HCT116 (cell line): Measurements from ENCODE around the gene ACACB. TPM values are rescaled to one million over a fixed set of nuclear protein-coding genes. Genes with fewer than 3 reads are reported as not detected.

Experiments used
- ATAC-seq: fragments of 200-7000 bp; cut with Tn5 transposase; 2 replicates; pipeline ENCODE4 v1.9.1; 2020; ENCODE audit warnings: mild to moderate bottlenecking, moderate library complexity
- BruUV-seq: library from RNA; stranded (reverse); fragments of 400-500 nt; replicated peaks from 2 replicates; lab custom pipeline; 2021; lab: Mats Ljungman, UMichigan
- CTCF ChIA-PET: fragments of 300-600 bp; sonication (Branson Sonifier 250); formaldehyde crosslinking; loops from one replicate; lab custom pipeline; 2021; ENCODE audit warnings: antibody characterized with exemption; lab: Charles Lee
- POLR2A ChIA-PET: fragments of 300-600, 350-600 bp; sonication (Branson Sonifier 250); formaldehyde crosslinking; loops from one replicate; lab custom pipeline; 2021; ENCODE audit warnings: antibody characterized with exemption; lab: Charles Lee
- RAD21 ChIA-PET, 2 experiments: fragments of 300-600 bp; sonication (Branson Sonifier 250); formaldehyde crosslinking; loops; one replicate each; lab custom pipeline; 2023; ENCODE audit warnings: low total read pairs in 2 of 2; ENCODE audit not compliant: uncharacterized antibody in 2 of 2, unreplicated experiment in 2 of 2, low non-redundant PET in 1 of 2; lab: Charles Lee
- DNase-seq: peaks from one replicate; pipeline ENCODE4 v3.0.0-alpha.2; 2010; ENCODE audit warnings: low read depth, low spot score
- H2AFZ ChIP-seq: fragments of 200-600 bp; shearing (Covaris generic), sonication (generic); 2 replicates; pipeline ENCODE4 v1.6.1; 2017; ENCODE audit warnings: low read depth, mixed run types, mixed read lengths, antibody characterized with exemption, low read length; ENCODE audit not compliant: poor library complexity, severe bottlenecking
- H3K27ac ChIP-seq: 2 replicates; pipeline ENCODE4 v1.5.1; 2012; ENCODE audit warnings: low read depth, low read length
- H3K27me3 ChIP-seq: fragments of 200-600 bp; sonication (generic); 2 replicates; pipeline ENCODE4 v1.6.1; 2016; ENCODE audit warnings: mixed run types, low read length, mixed read lengths; ENCODE audit not compliant: insufficient read depth
- H3K36me3 ChIP-seq, 2 experiments: fragments of 200-500 bp in 1 of 2; fragments of 200-600 bp in 1 of 2; sonication (Bioruptor generic) in 1 of 2; sonication (generic) in 1 of 2; 2 replicates each; pipeline versions ENCODE4 v1.5.1 to v1.6.1; 2014 to 2016; ENCODE audit warnings: low read length in 2 of 2, inconsistent platforms in 1 of 2, mixed read lengths in 1 of 2, mixed run types in 1 of 2; ENCODE audit not compliant: insufficient read depth in 2 of 2, control insufficient read depth in 1 of 2
- H3K4me1 ChIP-seq, 2 experiments: fragments of 200-600 bp in 1 of 2; sonication (generic) in 1 of 2; 2 replicates each; pipeline versions ENCODE4 v1.5.1 to v1.6.1; 2012 to 2017; ENCODE audit warnings: low read length in 2 of 2, inconsistent platforms in 1 of 2, mild to moderate bottlenecking in 1 of 2, mixed read lengths in 1 of 2, mixed run types in 1 of 2, moderate library complexity in 1 of 2; ENCODE audit not compliant: insufficient read depth in 2 of 2, control insufficient read depth in 1 of 2
- H3K4me2 ChIP-seq: fragments of 200-600 bp; sonication (generic); 2 replicates; pipeline ENCODE4 v1.6.1; 2017; ENCODE audit warnings: mixed run types, low read length, mixed read lengths
- H3K4me3 ChIP-seq, 2 experiments: fragments of 200-600 bp in 1 of 2; sonication (generic) in 1 of 2; replicated peaks in 1 of 2; 2 replicates each; pipeline ENCODE4 v1.5.1; 2011 to 2016; ENCODE audit warnings: low read length in 2 of 2, control low read depth in 1 of 2, low read depth in 1 of 2, mild to moderate bottlenecking in 1 of 2, mixed read lengths in 1 of 2, mixed run types in 1 of 2
- H3K79me2 ChIP-seq: fragments of 200-600 bp; sonication (generic); 2 replicates; pipeline ENCODE4 v1.6.1; 2017; ENCODE audit warnings: mild to moderate bottlenecking, mixed run types, low read length, moderate library complexity, mixed read lengths; ENCODE audit not compliant: insufficient read depth
- H3K9ac ChIP-seq: fragments of 200-600 bp; sonication (generic); 2 replicates; pipeline ENCODE4 v1.6.1; 2016; ENCODE audit warnings: low read length, mixed read lengths
- H3K9me2 ChIP-seq: fragments of 200-600 bp; sonication (generic), shearing (Covaris generic); 2 replicates; pipeline ENCODE4 v1.6.1; 2017; ENCODE audit warnings: mixed run types, mild to moderate bottlenecking, moderate library complexity; ENCODE audit not compliant: insufficient read depth
- H3K9me3 ChIP-seq, 2 experiments: fragments of 200-500 bp in 1 of 2; fragments of 200-600 bp in 1 of 2; sonication (Bioruptor generic) in 1 of 2; sonication (generic) in 1 of 2; 2 replicates each; pipeline ENCODE4 v1.6.1; 2014 to 2017; ENCODE audit warnings: low read length in 2 of 2, mixed read lengths in 2 of 2, inconsistent platforms in 1 of 2, low read depth in 1 of 2, mild to moderate bottlenecking in 1 of 2, mixed run types in 1 of 2, moderate library complexity in 1 of 2; ENCODE audit not compliant: control insufficient read depth in 1 of 2, insufficient read depth in 1 of 2
- H4K20me1 ChIP-seq: fragments of 200-600 bp; sonication (generic), shearing (Covaris generic); 2 replicates; pipeline ENCODE4 v1.6.1; 2017; ENCODE audit warnings: mixed run types, mild to moderate bottlenecking, moderate library complexity; ENCODE audit not compliant: insufficient read depth
- CEBPB ChIP-seq: IDR thresholded peaks from 2 replicates; pipeline ENCODE4 v1.6.1; 2012; ENCODE audit warnings: low read depth
- EGR1 ChIP-seq: IDR thresholded peaks from 2 replicates; pipeline ENCODE4 v1.6.1; 2012; ENCODE audit warnings: low read depth
- FOSL1 ChIP-seq: IDR thresholded peaks from 2 replicates; pipeline ENCODE4 v1.6.1; 2012; ENCODE audit warnings: low read depth
- POLR2AphosphoS5 ChIP-seq: IDR thresholded peaks from 2 replicates; pipeline ENCODE4 v1.6.1; 2011; ENCODE audit warnings: mild to moderate bottlenecking, low read depth, low read length, moderate library complexity
- RAD21 ChIP-seq: IDR thresholded peaks from 2 replicates; pipeline ENCODE4 v1.6.1; 2012; ENCODE audit warnings: low read depth, mild to moderate bottlenecking
- REST ChIP-seq: IDR thresholded peaks from 2 replicates; pipeline ENCODE4 v1.6.1; 2012; ENCODE audit warnings: low read depth
- SRF ChIP-seq: IDR thresholded peaks from 2 replicates; pipeline ENCODE4 v1.6.1; 2012; ENCODE audit warnings: low read depth
- TCF7L2 ChIP-seq: IDR thresholded peaks from 2 replicates; pipeline ENCODE4 v1.7.0; 2011; ENCODE audit warnings: borderline replicate concordance, inconsistent platforms; ENCODE audit not compliant: insufficient read depth, insufficient read length; ENCODE audit errors: extremely low read depth
- ZBTB33 ChIP-seq: IDR thresholded peaks from 2 replicates; pipeline ENCODE4 v1.6.1; 2011; ENCODE audit warnings: mild to moderate bottlenecking, low read length, moderate library complexity; ENCODE audit not compliant: insufficient replicate concordance; ENCODE audit errors: extremely low read depth
- ZNF274 ChIP-seq: fragments of 200-500 bp; sonication (Bioruptor generic); IDR thresholded peaks from 2 replicates; pipeline ENCODE4 v1.6.1; 2014; ENCODE audit warnings: mild to moderate bottlenecking, low read depth, low read length, inconsistent platforms
- intact Hi-C: fragments of 100-400 bp; cut with micrococcal nuclease; formaldehyde crosslinking; loops from 2 replicates; pipeline ENCODE4 v1.10.0; 2022
- total RNA-seq: library from RNA; stranded (reverse); gene quantifications from one replicate; pipeline ENCODE4 v1.2.1, GENCODE V29; 2021; ENCODE audit not compliant: unreplicated experiment

Gene ACACB
- total RNA-seq, 1 experiment from 2014 or later = 11.1 TPM

GRCh38 chr12:109252799-109253198, 136.4 kb downstream of the ACACB start:
- H3K4me2 ChIP-seq = no peak overlapping the region
- H3K27me3 ChIP-seq = no peaks in the 10 kb centered on the region
- intact Hi-C loops = no loop called here
- H2AFZ ChIP-seq = no peak overlapping the region
- CTCF ChIA-PET = interaction anchor here (1.2 kb wide), 1 partner anchor 11 kb away, joined by 3 read pairs; no protein-coding TSS in a partner anchor
- H3K4me1 ChIP-seq = peaks cover 0 to 8% of the 10 kb centered on the region in 2 experiments; a peak in 3 of 4 replicates
- no peaks in the 10 kb centered on the region for H3K79me2 ChIP-seq
- ATAC-seq = no peak
- RAD21 ChIA-PET = no interaction called here
- no peak for DNase-seq
- no peaks in the 10 kb centered on the region for H3K36me3 ChIP-seq
- POLR2A ChIA-PET = no interaction called here
- no peak overlapping the region for H3K9ac ChIP-seq
- peaks cover 7 to 9% of the 10 kb centered on the region in 2 experiments; a peak in 2 of 4 replicates for H3K9me3 ChIP-seq
- no peak overlapping the region for H3K27ac ChIP-seq
- no peaks in the 10 kb centered on the region for H3K9me2 ChIP-seq
- BruUV-seq = no TSS peak
- H4K20me1 ChIP-seq = no peaks in the 10 kb centered on the region
- H3K4me3 ChIP-seq = no peak overlapping the region
- TF ChIP-seq SRF (no peak), ZNF274 (no peak), POLR2AphosphoS5 (no peak), TCF7L2 (no peak), EGR1 (no peak), REST (no peak), RAD21 (no peak), ZBTB33 (no peak), CEBPB (no peak), FOSL1 (no peak)
